ENCODE measurements around the gene PTGFRN.

Gene PTGFRN

DNA sequence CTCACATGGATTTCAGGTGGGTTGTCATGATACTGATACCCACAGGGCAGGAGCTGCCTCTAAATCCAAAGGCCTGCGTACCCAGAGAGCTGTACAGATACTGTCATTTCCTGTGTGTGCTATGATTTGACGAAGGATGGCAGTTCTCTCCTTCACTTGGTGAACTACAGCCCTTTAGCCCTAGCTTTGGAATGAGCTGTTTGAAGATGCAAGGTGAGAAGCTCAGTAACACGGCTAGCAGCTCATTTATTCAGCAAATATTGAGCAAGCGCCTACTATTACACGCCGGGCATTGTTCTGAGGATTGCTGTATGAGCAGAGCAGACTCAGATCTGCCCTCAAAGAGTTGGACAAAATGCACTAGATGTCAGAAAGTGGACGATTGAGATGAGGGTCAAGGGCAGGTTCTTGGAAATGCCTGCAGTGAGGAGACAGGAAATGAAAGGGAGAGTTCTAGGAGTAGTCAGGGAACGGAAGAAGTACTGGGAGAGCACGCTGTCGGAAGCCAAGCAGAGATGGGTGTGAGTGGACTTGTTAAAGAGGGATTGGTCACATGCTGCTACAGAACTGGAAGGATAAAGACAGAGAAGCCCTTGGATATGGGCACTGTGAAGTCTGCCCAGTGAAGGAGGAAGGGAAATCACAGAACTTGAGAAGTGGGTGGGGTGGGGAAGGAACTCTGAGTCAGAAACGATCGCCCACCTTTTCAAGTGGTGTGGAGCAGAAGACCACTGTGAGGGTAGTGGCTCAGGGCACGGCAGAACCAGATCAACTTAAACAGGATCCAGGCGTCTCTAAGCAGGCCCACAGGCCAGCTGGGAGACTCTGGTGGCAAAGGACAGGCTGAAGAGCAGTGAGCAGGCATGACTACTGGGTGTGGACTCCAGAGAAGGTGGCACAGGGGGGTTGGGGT is 7.1 kb downstream of the PTGFRN start:
- TF ChIP-seq EZH2phosphoT487 (conservative IDR thresholded peaks at IDR 0.05; ENCODE audit: low read length) = no peak
- TF ChIP-seq, protein P1, sequence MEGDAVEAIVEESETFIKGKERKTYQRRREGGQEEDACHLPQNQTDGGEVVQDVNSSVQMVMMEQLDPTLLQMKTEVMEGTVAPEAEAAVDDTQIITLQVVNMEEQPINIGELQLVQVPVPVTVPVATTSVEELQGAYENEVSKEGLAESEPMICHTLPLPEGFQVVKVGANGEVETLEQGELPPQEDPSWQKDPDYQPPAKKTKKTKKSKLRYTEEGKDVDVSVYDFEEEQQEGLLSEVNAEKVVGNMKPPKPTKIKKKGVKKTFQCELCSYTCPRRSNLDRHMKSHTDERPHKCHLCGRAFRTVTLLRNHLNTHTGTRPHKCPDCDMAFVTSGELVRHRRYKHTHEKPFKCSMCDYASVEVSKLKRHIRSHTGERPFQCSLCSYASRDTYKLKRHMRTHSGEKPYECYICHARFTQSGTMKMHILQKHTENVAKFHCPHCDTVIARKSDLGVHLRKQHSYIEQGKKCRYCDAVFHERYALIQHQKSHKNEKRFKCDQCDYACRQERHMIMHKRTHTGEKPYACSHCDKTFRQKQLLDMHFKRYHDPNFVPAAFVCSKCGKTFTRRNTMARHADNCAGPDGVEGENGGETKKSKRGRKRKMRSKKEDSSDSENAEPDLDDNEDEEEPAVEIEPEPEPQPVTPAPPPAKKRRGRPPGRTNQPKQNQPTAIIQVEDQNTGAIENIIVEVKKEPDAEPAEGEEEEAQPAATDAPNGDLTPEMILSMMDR (IDR thresholded peaks at IDR 0.05; ENCODE audit: insufficient read depth, low read length, poor library complexity, severe bottlenecking) = no peak

DNA sequence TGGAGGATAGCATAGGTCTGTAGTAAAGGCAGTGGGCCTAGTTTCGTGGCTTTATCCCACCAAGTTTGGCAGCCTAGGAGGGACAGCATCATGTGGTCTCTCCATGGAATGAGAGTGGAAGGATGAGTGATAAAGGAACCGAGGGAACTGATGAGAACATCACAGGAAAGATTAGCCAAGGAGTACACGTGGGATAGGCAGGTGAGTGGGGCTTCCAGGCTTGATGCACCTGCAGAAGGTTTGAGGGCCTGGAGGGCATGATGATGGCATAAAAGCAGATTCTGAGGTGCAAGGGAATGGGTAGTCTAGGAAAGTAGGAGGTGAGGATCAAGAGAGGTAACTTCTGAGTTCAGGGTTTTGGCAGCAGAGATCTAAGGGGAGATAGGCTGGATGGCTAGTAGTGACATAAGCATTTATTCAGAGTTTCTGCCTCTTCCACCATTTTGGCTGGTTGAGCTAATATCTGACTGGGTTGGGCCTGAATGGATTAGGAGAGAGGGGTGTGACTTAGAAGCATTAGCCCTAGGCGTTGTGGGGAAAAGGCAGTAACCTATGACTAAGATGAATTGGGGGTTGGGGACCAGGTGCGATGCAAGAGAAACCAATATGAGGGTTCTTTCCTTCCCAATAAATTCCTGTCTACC is 9.1 kb downstream of the PTGFRN start:
- no peaks in the 10 kb centered on the region for H3K9me2 ChIP-seq (replicated peaks; ENCODE audit: insufficient read depth, low read length)
- no peak overlapping the region for H2AFZ ChIP-seq (ENCODE audit: low read depth, low read length, severe bottlenecking)
- H3F3A ChIP-seq (ENCODE audit: insufficient read depth) = no peaks in the 10 kb centered on the region
- TF ChIP-seq, protein P1 (IDR thresholded peaks at IDR 0.05; ENCODE audit: insufficient read depth, low read length, poor library complexity, severe bottlenecking) = no peak
- TF ChIP-seq EZH2phosphoT487 (conservative IDR thresholded peaks at IDR 0.05; ENCODE audit: low read length) = no peak
- H3K9me3 ChIP-seq (ENCODE audit: insufficient read depth, low read length) = no peaks in the 10 kb centered on the region
- no peaks in the 10 kb centered on the region for H3K27me3 ChIP-seq (ENCODE audit: low read length)
- H3K27ac ChIP-seq (ENCODE audit: low read depth, low read length) = no peak overlapping the region
- H3K4me2 ChIP-seq (ENCODE audit: low read depth, low read length, poor library complexity, severe bottlenecking) = no peak overlapping the region
- H3K9ac ChIP-seq (ENCODE audit: low read length) = no peak overlapping the region
- no peaks in the 10 kb centered on the region for H4K20me1 ChIP-seq (ENCODE audit: low read depth, low read length)
- no peaks in the 10 kb centered on the region for H3K36me3 ChIP-seq (ENCODE audit: low read length)
- H3K4me3 ChIP-seq (ENCODE audit: insufficient read depth, low read length, poor library complexity, severe bottlenecking) = no peak overlapping the region
- no peaks in the 10 kb centered on the region for H3K79me2 ChIP-seq (ENCODE audit: insufficient read depth, low read length)

More for the DNA sequence above, 7.1 kb downstream of the PTGFRN start:
- Histone ChIP-seq H3K4me3 (ENCODE audit: insufficient read depth, low read length, poor library complexity, severe bottlenecking) (no peak overlapping the region), H2AFZ (ENCODE audit: low read depth, low read length, severe bottlenecking) (no peak overlapping the region), H4K20me1 (ENCODE audit: low read depth, low read length) (no peaks in the 10 kb centered on the region), H3K27ac (ENCODE audit: low read depth, low read length) (no peak overlapping the region), H3K9ac (ENCODE audit: low read length) (no peak overlapping the region), H3K79me2 (ENCODE audit: insufficient read depth, low read length) (no peaks in the 10 kb centered on the region), H3K9me3 (ENCODE audit: insufficient read depth, low read length) (no peaks in the 10 kb centered on the region), H3K36me3 (ENCODE audit: low read length) (no peaks in the 10 kb centered on the region), H3K27me3 (ENCODE audit: low read length) (no peaks in the 10 kb centered on the region), H3K9me2 (replicated peaks; ENCODE audit: insufficient read depth, low read length) (no peaks in the 10 kb centered on the region), H3F3A (ENCODE audit: insufficient read depth) (no peaks in the 10 kb centered on the region), H3K4me2 (ENCODE audit: low read depth, low read length, poor library complexity, severe bottlenecking) (no peak overlapping the region)

DNA sequence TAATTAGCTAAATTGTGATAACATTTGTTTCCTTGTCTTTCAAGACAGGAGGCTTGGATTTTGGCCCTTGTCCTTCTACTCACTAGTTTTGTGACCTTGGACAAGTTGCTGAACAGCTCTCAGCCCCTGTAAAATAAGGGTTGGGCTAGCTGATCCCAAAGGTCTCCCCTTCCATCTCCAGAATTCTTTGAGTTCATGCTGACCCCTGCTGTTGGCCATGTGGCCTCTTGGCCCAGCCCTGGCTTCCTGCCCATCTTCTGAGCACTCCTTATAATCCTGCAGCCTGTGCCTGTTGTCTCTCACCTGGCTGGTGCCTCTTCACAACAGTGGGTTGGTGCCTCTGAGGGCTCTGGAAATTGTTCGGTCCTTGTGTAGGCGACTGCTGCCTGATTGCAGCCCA is 10.1 kb downstream of the PTGFRN start:
- no peak overlapping the region for H3K4me3 ChIP-seq (ENCODE audit: insufficient read depth, low read length, poor library complexity, severe bottlenecking)
- no peak overlapping the region for H2AFZ ChIP-seq (ENCODE audit: low read depth, low read length, severe bottlenecking)
- no peaks in the 10 kb centered on the region for H4K20me1 ChIP-seq (ENCODE audit: low read depth, low read length)
- no peaks in the 10 kb centered on the region for H3F3A ChIP-seq (ENCODE audit: insufficient read depth)
- H3K4me2 ChIP-seq (ENCODE audit: low read depth, low read length, poor library complexity, severe bottlenecking) = no peak overlapping the region
- no peaks in the 10 kb centered on the region for H3K36me3 ChIP-seq (ENCODE audit: low read length)
- H3K9me3 ChIP-seq (ENCODE audit: insufficient read depth, low read length) = no peaks in the 10 kb centered on the region
- H3K27me3 ChIP-seq (ENCODE audit: low read length) = no peaks in the 10 kb centered on the region
- H3K79me2 ChIP-seq (ENCODE audit: insufficient read depth, low read length) = no peaks in the 10 kb centered on the region
- H3K9me2 ChIP-seq (replicated peaks; ENCODE audit: insufficient read depth, low read length) = no peaks in the 10 kb centered on the region
- no peak overlapping the region for H3K9ac ChIP-seq (ENCODE audit: low read length)
- TF ChIP-seq EZH2phosphoT487 (conservative IDR thresholded peaks at IDR 0.05; ENCODE audit: low read length) = no peak
- TF ChIP-seq, protein P1 (IDR thresholded peaks at IDR 0.05; ENCODE audit: insufficient read depth, low read length, poor library complexity, severe bottlenecking) = no peak
- no peak overlapping the region for H3K27ac ChIP-seq (ENCODE audit: low read depth, low read length)
